Neural cell (in vitro differentiated cells): Measurements from ENCODE around the gene GPX6. TPM values are rescaled to one million over a fixed set of nuclear protein-coding genes. Genes with fewer than 3 reads are reported as not detected.

Experiments used
- H2AFZ ChIP-seq: fragments of 200-600, 300-800 bp; sonication (generic), shearing (Covaris generic); 2 replicates; pipeline ENCODE4 v1.6.0; 2014; ENCODE audit warnings: low read depth, mild to moderate bottlenecking, antibody characterized with exemption, low read length, moderate library complexity
- H3F3A ChIP-seq: fragments of 200-600 bp; shearing (Covaris generic); 2 replicates; pipeline ENCODE4 v1.6.1; 2016; ENCODE audit warnings: mild to moderate bottlenecking, moderate library complexity, mixed read lengths, antibody characterized with exemption, low read length; ENCODE audit not compliant: insufficient read depth, poor library complexity, severe bottlenecking
- H3K27ac ChIP-seq: fragments of 200-600, 300-800 bp; sonication (generic), shearing (Covaris generic); 2 replicates; pipeline ENCODE4 v1.5.1; 2014; ENCODE audit warnings: mild to moderate bottlenecking, low read length, moderate library complexity
- H3K27me3 ChIP-seq: fragments of 300-800, 200-600 bp; sonication (generic), shearing (Covaris generic); 2 replicates; pipeline ENCODE4 v1.6.0; 2014; ENCODE audit warnings: mild to moderate bottlenecking, low read depth, low read length, moderate library complexity; ENCODE audit not compliant: insufficient read depth
- H3K36me3 ChIP-seq: fragments of 300-800, 200-600 bp; sonication (generic), shearing (Covaris generic); 2 replicates; pipeline ENCODE4 v1.5.1; 2014; ENCODE audit warnings: mild to moderate bottlenecking, antibody characterized with exemption, low read length, moderate library complexity; ENCODE audit not compliant: insufficient read depth
- H3K4me2 ChIP-seq: fragments of 300-800, 200-600 bp; sonication (generic), shearing (Covaris generic); 2 replicates; pipeline ENCODE4 v1.6.0; 2014; ENCODE audit warnings: mild to moderate bottlenecking, low read length
- H3K4me3 ChIP-seq: fragments of 300-800, 200-600 bp; sonication (generic), shearing (Covaris generic); 2 replicates; pipeline ENCODE4 v1.5.1; 2014; ENCODE audit warnings: mild to moderate bottlenecking, low read length, moderate library complexity
- H3K79me2 ChIP-seq: fragments of 200-600 bp; shearing (Covaris generic); replicated peaks from 2 replicates; pipeline ENCODE4 v1.6.0; 2014; ENCODE audit warnings: mild to moderate bottlenecking, low read length, moderate library complexity; ENCODE audit not compliant: insufficient read depth
- H3K9ac ChIP-seq: fragments of 300-800, 200-600 bp; sonication (generic), shearing (Covaris generic); 2 replicates; pipeline ENCODE4 v1.6.1; 2016; ENCODE audit warnings: mild to moderate bottlenecking, low read length, mixed read lengths
- H3K9me2 ChIP-seq: fragments of 200-600 bp; shearing (Covaris generic); 2 replicates; pipeline ENCODE4 v1.6.1; 2016; ENCODE audit warnings: mild to moderate bottlenecking, low read length, mixed read lengths; ENCODE audit not compliant: insufficient read depth
- H3K9me3 ChIP-seq: fragments of 200-600, 300-800 bp; sonication (generic), shearing (Covaris generic); 2 replicates; pipeline ENCODE4 v1.6.1; 2016; ENCODE audit warnings: mild to moderate bottlenecking, mixed run types, low read length, moderate library complexity, mixed read lengths
- H4K20me1 ChIP-seq: fragments of 200-600 bp; shearing (Covaris generic); 2 replicates; pipeline ENCODE4 v1.6.1; 2016; ENCODE audit warnings: mild to moderate bottlenecking, mixed run types; ENCODE audit not compliant: insufficient read depth
- EP300 ChIP-seq: fragments of 450-650 bp; conservative IDR thresholded peaks from 2 replicates; pipeline ENCODE4 v1.6.1; 2014; ENCODE audit warnings: antibody characterized with exemption, mild to moderate bottlenecking, moderate library complexity; ENCODE audit not compliant: poor library complexity, severe bottlenecking
- EZH2 ChIP-seq: fragments of 200-600, 300-800 bp; shearing (Covaris generic), sonication (generic); IDR thresholded peaks from 2 replicates; pipeline ENCODE4 v1.6.1; 2014; ENCODE audit warnings: antibody characterized with exemption, low read length, borderline replicate concordance, mild to moderate bottlenecking; ENCODE audit not compliant: insufficient read depth, poor library complexity, severe bottlenecking
- MXI1 ChIP-seq: fragments of 450-650 bp; conservative IDR thresholded peaks from 2 replicates; pipeline ENCODE4 v1.6.1; 2014; ENCODE audit warnings: antibody characterized with exemption, mild to moderate bottlenecking; ENCODE audit not compliant: poor library complexity, severe bottlenecking
- POLR2AphosphoS5 ChIP-seq: IDR thresholded peaks from 2 replicates; pipeline ENCODE4 v1.6.1; 2012
- RAD21 ChIP-seq: fragments of 450-650 bp; conservative IDR thresholded peaks from 2 replicates; pipeline ENCODE4 v1.6.1; 2014; ENCODE audit warnings: antibody characterized with exemption, mild to moderate bottlenecking, moderate library complexity
- SMC3 ChIP-seq: fragments of 450-650 bp; conservative IDR thresholded peaks from 2 replicates; pipeline ENCODE4 v1.6.1; 2014; ENCODE audit warnings: antibody characterized with exemption, mild to moderate bottlenecking, moderate library complexity; ENCODE audit not compliant: poor library complexity
- TAF1 ChIP-seq: IDR thresholded peaks from 2 replicates; pipeline ENCODE4 v1.6.1; 2012; ENCODE audit warnings: low read depth
- polyA plus RNA-seq: library from polyadenylated mRNA; depleted of rRNA; stranded (reverse); fragments of >200 nt; gene quantifications from 2 replicates; pipeline ENCODE4 v1.2.3, GENCODE V29; 2014
- TF ChIP-seq, protein P1 (sequence below): IDR thresholded peaks from 2 replicates; pipeline ENCODE4 v1.6.1; 2012; ENCODE audit warnings: borderline replicate concordance
- TF ChIP-seq, protein P2 (sequence below): fragments of 450-650 bp; IDR thresholded peaks from 2 replicates; pipeline ENCODE4 v1.5.1; 2014; ENCODE audit warnings: antibody characterized with exemption, mild to moderate bottlenecking, moderate library complexity; ENCODE audit not compliant: poor library complexity, severe bottlenecking

Gene GPX6
- polyA plus RNA-seq, 1 donor from 2014 or later: not detected

DNA sequence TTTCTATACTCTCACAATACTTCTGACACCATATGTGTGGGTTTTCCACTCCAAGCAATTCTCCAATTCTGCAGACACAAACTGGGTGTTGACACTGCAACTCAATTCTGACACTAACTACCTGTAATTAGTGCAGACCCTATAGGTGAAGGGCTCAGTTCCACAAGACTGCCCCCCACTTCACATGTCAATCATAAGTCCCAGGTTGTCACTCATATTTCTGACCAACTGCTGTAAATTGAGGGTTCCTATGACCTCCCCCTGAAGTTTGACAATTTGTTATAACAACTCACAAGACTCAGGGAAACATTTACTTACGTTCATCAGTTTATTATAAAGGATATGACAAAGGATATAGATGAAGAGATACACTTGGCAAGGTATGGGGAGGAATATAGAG, 18.3 kb downstream of the GPX6 start:
- H2AFZ ChIP-seq: no peak overlapping the region
- H3F3A ChIP-seq: no peaks in the 10 kb centered on the region
- no peak overlapping the region for H3K27ac ChIP-seq
- H4K20me1 ChIP-seq: no peaks in the 10 kb centered on the region
- no peaks in the 10 kb centered on the region for H3K9me3 ChIP-seq
- H3K27me3 ChIP-seq: no peaks in the 10 kb centered on the region
- TF ChIP-seq POLR2AphosphoS5: no peak
- TF ChIP-seq, protein P1, sequence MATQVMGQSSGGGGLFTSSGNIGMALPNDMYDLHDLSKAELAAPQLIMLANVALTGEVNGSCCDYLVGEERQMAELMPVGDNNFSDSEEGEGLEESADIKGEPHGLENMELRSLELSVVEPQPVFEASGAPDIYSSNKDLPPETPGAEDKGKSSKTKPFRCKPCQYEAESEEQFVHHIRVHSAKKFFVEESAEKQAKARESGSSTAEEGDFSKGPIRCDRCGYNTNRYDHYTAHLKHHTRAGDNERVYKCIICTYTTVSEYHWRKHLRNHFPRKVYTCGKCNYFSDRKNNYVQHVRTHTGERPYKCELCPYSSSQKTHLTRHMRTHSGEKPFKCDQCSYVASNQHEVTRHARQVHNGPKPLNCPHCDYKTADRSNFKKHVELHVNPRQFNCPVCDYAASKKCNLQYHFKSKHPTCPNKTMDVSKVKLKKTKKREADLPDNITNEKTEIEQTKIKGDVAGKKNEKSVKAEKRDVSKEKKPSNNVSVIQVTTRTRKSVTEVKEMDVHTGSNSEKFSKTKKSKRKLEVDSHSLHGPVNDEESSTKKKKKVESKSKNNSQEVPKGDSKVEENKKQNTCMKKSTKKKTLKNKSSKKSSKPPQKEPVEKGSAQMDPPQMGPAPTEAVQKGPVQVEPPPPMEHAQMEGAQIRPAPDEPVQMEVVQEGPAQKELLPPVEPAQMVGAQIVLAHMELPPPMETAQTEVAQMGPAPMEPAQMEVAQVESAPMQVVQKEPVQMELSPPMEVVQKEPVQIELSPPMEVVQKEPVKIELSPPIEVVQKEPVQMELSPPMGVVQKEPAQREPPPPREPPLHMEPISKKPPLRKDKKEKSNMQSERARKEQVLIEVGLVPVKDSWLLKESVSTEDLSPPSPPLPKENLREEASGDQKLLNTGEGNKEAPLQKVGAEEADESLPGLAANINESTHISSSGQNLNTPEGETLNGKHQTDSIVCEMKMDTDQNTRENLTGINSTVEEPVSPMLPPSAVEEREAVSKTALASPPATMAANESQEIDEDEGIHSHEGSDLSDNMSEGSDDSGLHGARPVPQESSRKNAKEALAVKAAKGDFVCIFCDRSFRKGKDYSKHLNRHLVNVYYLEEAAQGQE: no peak
- no peak for TF ChIP-seq EP300
- no peak for TF ChIP-seq TAF1
- TF ChIP-seq SMC3: no peak
- no peak for TF ChIP-seq MXI1
- TF ChIP-seq EZH2: no peak
- TF ChIP-seq, protein P2, sequence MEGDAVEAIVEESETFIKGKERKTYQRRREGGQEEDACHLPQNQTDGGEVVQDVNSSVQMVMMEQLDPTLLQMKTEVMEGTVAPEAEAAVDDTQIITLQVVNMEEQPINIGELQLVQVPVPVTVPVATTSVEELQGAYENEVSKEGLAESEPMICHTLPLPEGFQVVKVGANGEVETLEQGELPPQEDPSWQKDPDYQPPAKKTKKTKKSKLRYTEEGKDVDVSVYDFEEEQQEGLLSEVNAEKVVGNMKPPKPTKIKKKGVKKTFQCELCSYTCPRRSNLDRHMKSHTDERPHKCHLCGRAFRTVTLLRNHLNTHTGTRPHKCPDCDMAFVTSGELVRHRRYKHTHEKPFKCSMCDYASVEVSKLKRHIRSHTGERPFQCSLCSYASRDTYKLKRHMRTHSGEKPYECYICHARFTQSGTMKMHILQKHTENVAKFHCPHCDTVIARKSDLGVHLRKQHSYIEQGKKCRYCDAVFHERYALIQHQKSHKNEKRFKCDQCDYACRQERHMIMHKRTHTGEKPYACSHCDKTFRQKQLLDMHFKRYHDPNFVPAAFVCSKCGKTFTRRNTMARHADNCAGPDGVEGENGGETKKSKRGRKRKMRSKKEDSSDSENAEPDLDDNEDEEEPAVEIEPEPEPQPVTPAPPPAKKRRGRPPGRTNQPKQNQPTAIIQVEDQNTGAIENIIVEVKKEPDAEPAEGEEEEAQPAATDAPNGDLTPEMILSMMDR: no peak
- TF ChIP-seq RAD21: no peak
- no peaks in the 10 kb centered on the region for H3K79me2 ChIP-seq
- H3K4me2 ChIP-seq: no peak overlapping the region
- no peaks in the 10 kb centered on the region for H3K9me2 ChIP-seq
- no peak overlapping the region for H3K4me3 ChIP-seq
- H3K9ac ChIP-seq: no peak overlapping the region
- H3K36me3 ChIP-seq: no peaks in the 10 kb centered on the region

DNA sequence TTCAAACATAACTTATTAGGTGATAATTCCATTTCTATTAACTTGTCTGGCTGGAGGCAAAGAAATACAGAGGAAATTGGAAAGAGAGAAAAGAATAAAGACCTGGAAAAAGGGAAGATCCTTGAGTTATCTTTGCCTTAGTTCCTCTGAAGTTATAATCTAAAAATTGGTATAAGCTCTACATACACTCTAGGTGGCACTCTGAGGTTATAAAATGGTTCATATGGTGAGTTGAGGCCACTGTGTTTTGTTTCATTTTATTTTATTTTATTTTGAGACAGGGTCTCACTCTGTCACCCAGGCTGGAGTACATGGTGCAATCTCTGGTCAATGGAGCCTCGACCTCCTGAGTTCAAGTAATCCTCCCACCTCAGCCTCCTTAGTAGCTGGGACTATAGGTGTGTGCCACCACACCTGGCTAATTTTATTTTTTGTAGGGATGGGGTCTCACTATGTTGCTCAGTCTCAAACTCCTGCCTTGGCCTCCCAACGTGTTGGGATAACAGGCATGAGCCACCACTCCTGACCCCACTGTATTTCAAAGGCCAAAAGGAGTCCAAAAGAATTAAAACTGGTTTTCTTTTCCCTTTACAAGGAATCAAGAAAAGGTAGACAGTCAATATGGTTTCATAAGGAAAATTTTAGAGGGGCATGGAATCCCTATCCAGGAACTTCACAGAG, 19.4 kb downstream of the GPX6 start:
- Histone ChIP-seq H3K4me3 (no peak overlapping the region), H3K9ac (no peak overlapping the region), H3K27ac (no peak overlapping the region), H2AFZ (no peak overlapping the region), H3K79me2 (no peaks in the 10 kb centered on the region), H3K9me3 (no peaks in the 10 kb centered on the region), H3F3A (no peaks in the 10 kb centered on the region), H3K36me3 (no peaks in the 10 kb centered on the region), H3K27me3 (no peaks in the 10 kb centered on the region), H3K9me2 (no peaks in the 10 kb centered on the region), H3K4me2 (no peak overlapping the region), H4K20me1 (no peaks in the 10 kb centered on the region)
- no peak for TF ChIP-seq MXI1
- TF ChIP-seq RAD21: peak; percentile 75
- TF ChIP-seq, protein P1: no peak
- TF ChIP-seq, protein P2: peak; percentile 66
- TF ChIP-seq TAF1: no peak
- no peak for TF ChIP-seq EP300
- TF ChIP-seq POLR2AphosphoS5: no peak
- peak; percentile 74 for TF ChIP-seq SMC3
- no peak for TF ChIP-seq EZH2
